Pons (tissue), 1 donor: Measurements from ENCODE around the gene UMOD.

ENCODE experiments used
- DNase-seq: peaks from one replicate; pipeline ENCODE4 v3.0.0-alpha.2; 2016; ENCODE audit warnings: low spot score

The UMOD gene

GRCh38 chr16:20364051-20364450, 11.5 kb upstream of the UMOD start:
- no peak for DNase-seq

- DNase-seq, result no peak
These were observed 10.7 kb upstream of the UMOD start for GRCh38 chr16:20363191-20363590.

GRCh38 chr16:20359997-20360396, 7.5 kb upstream of the UMOD start:
- no peak for DNase-seq

GRCh38 chr16:20355114-20355782, 2.7 kb upstream of the UMOD start:
- no peak for DNase-seq

GRCh38 chr16:20353379-20353778, 864 bp upstream of the UMOD start:
- DNase-seq, result no peak

GRCh38 chr16:20349615-20350014, 2.9 kb downstream of the UMOD start:
- DNase-seq, result no peak

GRCh38 chr16:20348365-20349185, 3.9 kb downstream of the UMOD start:
- DNase-seq, result no peak

- no peak for DNase-seq
These were observed 4.7 kb downstream of the UMOD start for GRCh38 chr16:20347666-20348364.

GRCh38 chr16:20344611-20345010, 7.9 kb downstream of the UMOD start:
- no peak for DNase-seq

- no peak for DNase-seq
These were observed 12.8 kb downstream of the UMOD start for GRCh38 chr16:20339744-20340143.

GRCh38 chr16:20336955-20337354, 15.6 kb downstream of the UMOD start:
- no peak for DNase-seq

GRCh38 chr16:20334396-20334795, 18.1 kb downstream of the UMOD start:
- DNase-seq, result no peak

- DNase-seq, result no peak
These were observed 19.4 kb downstream of the UMOD start for GRCh38 chr16:20333120-20333519.

GRCh38 chr16:20332411-20332810, 20.1 kb downstream of the UMOD start:
- DNase-seq, result no peak

GRCh38 chr16:20331635-20332034, 20.9 kb downstream of the UMOD start:
- DNase-seq, result no peak

- DNase-seq, result no peak
These were observed 22.9 kb downstream of the UMOD start for GRCh38 chr16:20329392-20330138.

GRCh38 chr16:20327444-20328041, 25.0 kb downstream of the UMOD start, which contains the start of gene GP2:
Gene GP2 (minus strand): TSS chr16:20327513. CDS start chr16:20326431, 1,082 bp downstream.
- DNase-seq, result no peak

GRCh38 chr16:20326321-20326720, 26.2 kb downstream of the UMOD start:
- no peak for DNase-seq

GRCh38 chr16:20325005-20325404, 27.5 kb downstream of the UMOD start:
- DNase-seq, result no peak

- DNase-seq, result no peak
These were observed 28.9 kb downstream of the UMOD start for GRCh38 chr16:20323591-20324117.

- no peak for DNase-seq
These were observed 29.8 kb downstream of the UMOD start for GRCh38 chr16:20322696-20323095.
